D341Med (cell line): ENCODE data around the gene TRMT112.
A peak's percentile ranks its signal among the peaks of the same experiment; 100 is the strongest.

ENCODE experiments used
- DNase-seq: peaks from one replicate; pipeline ENCODE4 v3.0.0; 2012; ENCODE audit warnings: low spot score

Gene TRMT112

DNA sequence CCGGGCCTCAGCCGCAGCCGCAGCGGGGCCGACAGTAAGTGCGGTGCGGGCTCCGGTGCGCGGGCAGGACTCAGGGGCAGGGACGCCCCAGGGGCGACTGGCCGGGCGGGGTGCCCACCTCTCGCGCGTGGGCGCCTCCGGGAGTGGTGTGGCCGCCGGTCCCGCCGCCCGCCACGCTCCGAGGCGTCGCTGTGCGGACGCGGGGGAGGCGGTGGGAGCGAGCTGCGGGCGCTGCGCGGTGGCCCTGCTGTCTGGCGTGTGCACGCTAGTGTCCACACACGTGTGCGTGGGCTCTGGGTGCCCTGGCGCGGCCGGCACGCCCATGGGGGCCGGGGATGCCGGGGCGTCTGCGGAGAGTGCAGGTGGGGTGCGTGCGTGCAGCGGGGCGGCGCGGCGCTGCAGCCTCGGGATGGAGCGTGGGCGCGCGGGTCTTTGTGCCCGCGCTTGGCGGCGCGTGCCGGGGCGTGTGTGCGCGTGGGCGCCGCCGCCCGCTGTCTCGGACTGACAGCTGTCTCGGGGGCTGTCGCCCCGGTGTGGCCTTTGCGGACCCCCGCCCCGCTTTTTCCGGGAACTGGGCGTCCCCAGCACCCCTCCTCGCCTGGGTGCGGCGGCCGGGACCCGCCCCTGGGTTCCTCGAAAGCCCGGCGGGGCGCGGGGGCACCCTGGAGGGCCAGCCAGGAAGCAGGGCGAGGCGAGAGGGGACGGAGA is 25.5 kb downstream of the TRMT112 start:
- peak; percentile 65 for DNase-seq

DNA sequence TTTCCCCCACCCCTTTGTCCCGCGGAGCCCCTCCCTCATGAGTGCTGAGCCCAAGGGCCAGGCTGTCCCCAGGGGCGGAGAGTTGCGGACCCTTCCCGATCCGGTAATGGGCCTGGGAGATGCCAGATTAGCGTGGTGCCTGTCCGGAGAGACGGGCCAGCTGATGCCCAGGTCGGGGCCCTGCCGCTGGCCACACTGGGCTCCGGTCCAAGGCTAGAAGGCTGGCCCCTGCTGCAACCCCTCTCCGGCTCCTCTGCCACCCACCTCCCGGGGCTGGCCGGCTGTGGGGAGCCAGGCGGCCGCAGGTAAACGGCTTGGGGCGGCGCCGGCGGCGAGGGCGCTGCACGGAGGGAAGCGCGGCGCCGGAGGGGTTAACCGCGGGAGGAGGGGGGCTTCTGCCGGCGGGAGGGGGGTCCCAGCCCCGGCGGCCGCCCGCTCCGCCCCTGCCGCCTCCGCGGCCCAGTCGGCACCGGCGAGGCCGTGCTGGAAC is 26.1 kb downstream of the TRMT112 start, which contains the start of gene KCNK4:
Gene KCNK4, plus strand, starts transcription at position 41 of the 490 bp plus-strand sequence. CDS start 1,717 bp downstream, outside the sequence.
- DNase-seq = peak; percentile 35

DNA sequence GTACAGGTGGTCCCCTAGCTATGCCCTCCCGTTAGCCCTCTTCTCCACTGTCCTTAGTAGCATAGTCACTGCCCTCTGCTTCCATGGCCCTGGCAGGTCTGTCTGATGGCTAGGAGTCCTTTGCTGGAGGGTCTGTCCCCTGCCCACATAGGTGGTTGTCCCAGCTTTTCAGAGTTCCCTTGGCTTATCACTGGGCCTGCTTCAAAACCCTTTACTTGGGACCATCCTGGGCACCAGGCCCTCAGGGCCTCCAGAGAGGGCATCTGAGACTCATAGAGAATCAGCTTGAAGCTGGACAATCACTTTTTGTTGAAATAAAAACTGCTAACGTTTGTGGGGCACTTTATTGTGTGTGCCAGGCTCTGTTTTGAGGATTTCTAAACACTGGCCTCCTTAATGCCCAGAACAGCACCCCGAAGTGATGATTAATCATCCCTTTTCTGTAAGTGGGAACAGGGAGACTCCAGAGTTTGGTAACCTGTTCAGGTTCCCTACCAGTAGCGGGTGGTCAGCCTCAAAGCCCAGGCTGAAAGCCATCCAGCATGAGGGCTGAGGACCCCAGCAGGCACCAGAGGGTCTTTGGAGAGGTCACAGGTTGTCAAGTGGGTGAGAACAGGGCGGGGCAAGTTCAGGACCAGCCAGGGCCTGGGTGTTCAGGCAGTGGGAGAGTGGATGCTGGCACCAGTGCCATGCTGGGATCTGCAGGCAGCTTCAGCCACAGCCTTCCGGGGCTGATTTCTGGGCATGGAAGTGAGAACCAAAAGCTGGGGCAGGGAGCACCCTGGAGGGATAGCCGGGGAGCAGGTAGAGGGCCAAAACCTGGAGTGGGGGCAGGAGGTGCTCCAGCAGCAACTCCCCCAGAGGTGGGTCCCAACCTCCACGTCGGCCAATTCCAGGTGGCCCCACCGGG is 26.8 kb downstream of the TRMT112 start:
- DNase-seq = no peak

DNA sequence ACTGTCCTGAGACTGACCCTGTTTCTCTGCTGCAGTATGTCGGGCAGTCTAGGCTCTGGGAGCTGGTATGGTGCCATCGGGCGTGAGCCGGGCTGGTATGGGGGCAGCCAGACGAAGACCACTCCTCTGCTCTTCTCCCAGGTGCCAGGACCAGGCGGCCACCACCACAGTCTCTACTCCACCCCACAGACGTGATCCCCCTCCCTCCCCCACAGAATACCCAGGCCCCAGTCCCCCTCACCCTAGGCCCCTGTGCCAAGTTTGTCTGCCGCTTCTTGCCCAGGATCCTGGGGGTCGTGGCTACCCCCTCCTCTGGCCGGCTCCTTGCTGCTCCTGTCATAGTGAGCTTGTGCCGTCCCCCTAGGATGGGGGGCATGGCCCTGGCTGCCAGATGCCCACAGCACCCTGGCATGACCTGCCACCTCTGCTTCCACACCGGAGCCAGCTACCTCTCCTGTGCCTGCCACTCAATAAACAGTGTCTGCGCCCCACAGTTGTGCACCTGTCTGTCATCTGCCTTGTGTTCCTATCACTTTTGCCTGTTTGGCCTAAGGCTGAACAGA is 28.3 kb downstream of the TRMT112 start:
- no peak for DNase-seq

DNA sequence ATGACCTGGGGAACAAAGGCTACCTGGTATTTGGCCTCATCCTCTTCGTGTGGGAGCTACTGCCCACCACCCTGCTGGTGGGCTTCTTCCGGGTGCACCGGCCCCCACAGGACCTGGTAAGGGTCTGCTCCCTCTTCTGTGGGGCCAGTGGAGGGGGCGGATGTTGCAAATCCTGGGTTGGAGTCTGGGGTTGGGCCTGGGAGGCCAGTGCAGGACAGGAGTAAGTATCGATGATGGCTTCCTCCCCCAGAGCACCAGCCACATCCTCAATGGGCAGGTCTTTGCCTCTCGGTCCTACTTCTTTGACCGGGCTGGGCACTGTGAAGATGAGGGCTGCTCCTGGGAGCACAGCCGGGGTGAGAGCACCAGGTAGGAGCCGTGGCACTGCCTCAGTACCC is 29.0 kb downstream of the TRMT112 start:
- no peak for DNase-seq

DNA sequence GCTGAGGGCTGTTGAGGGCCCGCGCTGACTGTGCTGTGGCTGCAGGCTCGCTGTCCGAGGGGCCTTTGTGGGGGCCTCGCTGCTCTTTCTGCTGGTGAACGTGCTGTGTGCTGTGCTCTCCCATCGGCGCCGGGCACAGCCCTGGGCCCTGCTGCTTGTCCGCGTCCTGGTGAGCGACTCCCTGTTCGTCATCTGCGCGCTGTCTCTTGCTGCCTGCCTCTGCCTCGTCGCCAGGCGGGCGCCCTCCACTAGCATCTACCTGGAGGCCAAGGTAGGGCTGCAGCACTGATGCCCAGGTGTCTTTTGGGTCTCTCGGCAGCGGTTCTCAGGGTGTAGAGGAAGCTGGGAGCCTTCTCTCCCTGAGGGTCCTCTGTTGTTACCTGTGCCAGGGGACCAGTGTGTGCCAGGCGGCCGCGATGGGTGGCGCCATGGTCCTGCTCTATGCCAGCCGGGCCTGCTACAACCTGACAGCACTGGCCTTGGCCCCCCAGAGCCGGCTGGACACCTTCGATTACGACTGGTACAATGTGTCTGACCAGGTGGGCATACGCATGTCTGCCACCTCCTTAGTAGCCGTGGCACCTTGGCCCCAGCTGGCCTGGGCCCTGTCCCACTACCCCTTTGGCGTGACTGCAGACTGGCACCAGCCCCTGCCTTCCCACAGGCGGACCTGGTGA is 29.5 kb downstream of the TRMT112 start:
- no peak for DNase-seq

DNA sequence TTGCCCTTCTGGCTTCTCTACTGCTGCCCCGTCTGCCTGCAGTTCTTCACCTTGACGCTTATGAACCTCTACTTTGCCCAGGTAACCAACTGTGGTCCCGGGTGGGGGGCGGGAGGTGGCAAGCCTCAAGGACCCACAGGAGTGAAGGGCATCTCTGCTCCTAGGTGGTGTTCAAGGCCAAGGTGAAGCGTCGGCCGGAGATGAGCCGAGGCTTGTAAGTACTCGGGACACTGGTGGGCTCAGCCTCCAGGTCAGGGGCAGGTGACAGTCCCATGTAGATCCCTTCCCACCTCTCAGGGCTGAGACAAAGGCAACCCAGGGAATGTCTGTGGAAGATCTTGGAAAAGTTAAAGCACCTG is 30.6 kb downstream of the TRMT112 start:
- DNase-seq = no peak

DNA sequence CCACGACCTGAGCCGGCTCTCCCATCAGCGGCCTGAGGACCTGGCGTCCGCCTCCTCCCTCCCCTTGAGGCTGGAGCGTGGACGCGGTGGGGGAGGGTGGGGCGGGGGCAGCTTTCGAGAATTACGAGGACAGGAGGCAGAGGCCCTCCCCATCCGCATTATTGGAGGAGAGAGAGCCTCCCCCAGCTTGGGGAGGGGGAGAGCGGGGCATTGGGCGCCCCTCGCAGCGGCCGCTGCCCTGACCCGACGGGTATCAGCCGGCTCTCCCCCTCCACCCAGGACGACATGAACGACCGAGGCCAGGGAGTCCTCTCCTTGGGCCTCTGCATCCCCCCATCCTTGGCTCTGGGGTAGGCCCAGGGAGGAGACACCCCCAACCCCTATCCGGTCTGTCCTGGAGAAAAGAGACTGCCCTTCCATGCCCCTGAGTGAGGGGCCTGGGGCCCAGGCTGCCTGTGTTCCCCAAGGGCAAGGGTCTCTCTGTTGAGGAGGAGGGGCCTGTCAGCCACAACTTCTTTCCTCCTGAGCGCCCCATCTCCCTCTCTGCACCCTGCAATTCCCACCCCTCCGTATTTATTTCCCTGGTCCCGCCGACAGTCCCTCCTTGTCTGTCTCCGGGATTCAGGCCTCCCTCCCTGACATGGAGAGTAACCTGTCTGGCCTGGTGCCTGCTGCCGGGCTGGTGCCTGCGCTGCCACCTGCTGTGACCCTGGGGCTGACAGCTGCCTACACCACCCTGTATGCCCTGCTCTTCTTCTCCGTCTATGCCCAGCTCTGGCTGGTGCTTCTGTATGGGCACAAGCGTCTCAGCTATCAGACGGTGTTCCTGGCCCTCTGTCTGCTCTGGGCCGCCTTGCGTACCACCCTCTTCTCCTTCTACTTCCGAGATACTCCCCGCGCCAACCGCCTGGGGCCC is 31.2 kb downstream of the TRMT112 start:
- peak; percentile 74 for DNase-seq

DNA sequence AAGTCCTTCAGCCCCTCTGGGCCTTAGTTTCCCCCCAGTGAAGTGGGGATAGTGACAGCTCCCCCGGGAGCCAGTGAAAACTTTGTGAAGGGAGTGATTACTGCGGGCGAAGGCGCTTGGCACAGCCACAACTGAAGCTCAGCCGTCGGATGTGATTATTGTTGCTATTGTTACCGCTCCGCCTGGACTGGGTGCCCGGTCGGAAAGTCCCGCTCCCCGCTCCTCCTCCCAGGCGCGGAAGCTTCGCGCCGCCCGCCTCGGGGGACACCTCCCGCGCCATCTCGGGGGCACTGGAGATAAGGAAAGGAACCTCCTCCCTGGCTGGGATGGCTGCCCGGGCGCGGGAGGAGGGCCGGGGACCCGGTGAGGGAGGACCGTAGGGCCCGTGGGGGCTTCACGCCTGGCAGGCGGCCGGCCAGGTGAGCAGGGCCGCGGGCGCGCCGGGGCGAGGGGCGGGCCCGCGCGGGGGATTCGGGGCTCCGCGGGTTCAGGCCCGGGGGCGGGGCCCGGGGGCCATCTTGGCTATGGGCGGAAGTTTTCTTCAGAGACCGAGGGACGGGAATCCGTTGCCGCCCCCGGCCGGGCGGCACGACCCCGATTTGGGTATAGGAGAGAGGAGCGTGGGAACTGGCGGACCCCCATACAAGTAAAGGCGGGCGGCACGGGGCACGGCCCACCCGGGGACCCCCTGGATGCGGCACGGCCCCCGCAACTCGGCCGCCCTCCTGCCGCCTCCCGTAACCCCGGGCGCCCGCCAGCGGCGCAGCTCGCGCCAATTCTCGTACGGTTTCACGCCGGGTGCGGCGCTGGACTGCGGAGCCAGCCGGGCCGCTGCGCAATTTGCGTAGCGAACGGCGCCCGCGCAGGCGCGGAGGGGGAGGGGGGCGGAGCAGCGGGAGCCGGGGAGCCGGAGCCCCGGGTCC is 32.1 kb downstream of the TRMT112 start, which contains the start of gene GPR137:
Gene GPR137, plus strand, starts transcription at position 887 of the 923 bp plus-strand sequence. CDS start 677 bp downstream, outside the sequence.
- peak; percentile 95 for DNase-seq

DNA sequence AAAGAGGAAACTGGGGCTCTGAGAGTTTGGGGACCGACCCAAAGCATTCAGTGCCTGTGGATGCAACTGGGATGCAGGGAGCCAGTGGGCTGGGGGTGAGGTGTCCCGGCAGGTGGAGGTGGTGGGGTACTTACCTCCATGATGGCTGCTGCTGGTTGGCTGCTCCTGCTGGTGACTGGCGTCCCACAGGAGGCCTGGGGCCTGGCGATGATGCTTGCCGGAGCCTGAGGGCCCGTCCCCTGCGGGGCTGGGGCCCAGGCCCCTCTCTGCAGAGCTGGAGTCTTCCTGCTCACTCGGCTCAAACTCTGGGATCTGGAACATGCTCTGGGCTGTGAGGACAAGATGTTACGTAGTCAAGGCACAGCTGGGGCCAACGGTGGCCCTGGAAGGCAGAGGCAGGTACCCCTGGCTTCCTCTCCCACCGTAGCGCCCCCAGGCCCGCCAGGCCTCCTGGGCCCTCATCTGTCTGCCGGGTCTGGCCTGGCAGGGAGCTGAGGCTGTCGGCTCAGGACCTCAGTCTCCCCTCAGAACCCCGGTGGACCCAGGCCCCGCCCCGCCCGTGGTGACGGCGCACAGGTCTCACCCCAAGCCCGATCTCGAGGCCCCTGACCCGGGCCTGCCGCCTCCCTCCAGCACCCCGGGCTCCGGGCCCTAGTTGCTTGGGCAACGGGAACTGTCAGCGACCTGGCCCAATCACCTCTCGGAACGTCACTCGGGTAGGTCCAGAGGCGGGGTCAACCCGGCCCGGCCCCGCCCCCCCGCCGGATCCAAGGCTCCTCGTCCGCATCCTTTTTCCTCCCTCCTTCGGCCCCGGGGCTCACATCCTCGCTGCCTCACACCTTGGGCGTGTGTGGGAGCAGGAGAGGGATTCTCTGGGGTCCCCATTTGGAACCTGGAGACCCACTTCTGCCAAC is 33.1 kb downstream of the TRMT112 start, which contains the start of gene BAD:
Gene BAD, minus strand, starts transcription at position 618 of the 914 bp plus-strand sequence. Its CDS starts 297 bp downstream, at position 321.
- DNase-seq = peak; percentile 98

DNA sequence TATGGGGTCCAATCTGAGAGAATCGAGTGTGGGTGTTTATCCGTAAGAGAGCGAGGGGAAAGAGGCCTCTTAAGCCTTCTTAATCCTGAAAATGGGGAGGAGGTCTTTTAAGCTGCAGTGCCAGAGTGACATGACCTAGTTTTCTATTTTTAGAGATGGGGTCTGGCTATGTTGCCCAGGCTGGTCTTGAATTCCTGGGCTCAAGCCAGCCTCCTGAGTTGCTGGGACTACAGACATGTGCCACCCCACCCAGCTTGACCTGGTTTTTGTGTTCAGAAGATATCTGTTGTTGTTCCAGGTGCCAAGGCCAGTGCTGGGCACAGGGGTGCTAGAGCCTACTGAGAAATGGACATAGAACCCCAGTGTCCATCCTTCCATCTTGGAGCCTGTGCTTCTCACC is 34.3 kb downstream of the TRMT112 start:
- no peak for DNase-seq

DNA sequence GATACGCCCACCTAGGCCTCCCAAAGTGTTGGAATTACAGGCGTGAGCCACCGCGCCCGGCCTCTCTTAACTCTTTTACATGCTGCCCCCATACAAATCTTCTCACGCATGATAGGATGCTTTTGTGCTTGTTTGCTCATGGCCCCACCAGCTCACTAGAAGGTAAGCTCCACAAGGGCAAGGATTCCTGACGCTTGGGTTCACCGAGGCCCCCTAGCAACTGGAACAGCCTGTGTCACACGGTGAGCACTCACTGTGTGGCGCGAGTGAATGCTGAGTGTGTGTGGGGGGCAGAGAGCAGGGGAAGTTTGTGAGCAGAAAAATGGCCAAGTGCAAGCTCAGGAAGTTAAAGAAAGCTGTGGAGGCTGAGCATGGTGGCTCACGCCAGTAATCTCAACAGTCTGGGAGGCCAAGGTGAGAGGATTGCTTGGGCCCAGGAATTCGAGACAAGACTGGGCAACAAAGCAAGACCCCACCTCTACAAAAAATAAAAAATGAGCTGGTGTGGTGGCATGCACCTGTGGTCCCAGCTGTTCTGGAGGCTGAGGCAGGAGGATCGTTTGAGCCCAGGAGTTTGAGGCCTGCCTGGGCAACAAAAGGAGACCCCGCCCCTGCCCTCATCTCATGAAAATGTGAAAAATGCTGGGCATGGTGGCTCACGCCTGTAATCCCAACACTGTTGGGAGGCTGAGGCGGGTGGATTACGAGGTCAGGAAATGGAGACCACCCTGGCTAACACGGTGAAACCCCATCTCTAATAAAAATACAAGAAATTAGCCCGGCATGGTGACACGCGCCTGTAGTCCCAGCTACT is 35.2 kb downstream of the TRMT112 start:
- no peak for DNase-seq

DNA sequence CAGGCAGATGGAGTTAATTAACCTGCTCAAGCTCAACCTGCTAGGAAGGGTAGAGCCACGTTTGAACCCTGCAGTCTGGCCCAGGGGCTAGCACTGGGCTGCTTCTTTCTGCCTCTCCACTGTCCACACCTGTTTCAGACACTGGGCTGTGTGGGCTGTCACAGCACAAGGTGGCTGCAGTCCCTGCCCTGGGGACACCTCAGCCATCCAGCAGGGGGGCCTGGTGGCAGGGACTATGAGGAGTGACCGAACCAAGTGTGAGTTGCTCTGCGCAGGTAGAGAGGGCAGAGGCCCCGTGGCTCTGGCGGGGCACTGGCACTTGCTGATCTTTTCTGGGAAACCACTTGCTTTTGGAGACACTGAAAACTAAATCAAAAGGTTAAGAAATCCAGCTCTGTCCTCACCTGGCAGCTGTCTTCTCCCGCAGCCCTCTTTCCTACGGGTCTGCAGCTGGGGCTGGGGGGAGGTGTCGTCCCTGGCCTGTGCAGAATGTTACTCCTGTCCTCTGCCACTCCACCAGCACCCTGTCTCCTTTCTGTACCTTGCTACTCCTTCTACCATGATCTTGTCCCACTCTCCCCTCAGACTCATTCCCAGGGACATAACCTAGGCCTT is 38.7 kb downstream of the TRMT112 start:
- DNase-seq = no peak

DNA sequence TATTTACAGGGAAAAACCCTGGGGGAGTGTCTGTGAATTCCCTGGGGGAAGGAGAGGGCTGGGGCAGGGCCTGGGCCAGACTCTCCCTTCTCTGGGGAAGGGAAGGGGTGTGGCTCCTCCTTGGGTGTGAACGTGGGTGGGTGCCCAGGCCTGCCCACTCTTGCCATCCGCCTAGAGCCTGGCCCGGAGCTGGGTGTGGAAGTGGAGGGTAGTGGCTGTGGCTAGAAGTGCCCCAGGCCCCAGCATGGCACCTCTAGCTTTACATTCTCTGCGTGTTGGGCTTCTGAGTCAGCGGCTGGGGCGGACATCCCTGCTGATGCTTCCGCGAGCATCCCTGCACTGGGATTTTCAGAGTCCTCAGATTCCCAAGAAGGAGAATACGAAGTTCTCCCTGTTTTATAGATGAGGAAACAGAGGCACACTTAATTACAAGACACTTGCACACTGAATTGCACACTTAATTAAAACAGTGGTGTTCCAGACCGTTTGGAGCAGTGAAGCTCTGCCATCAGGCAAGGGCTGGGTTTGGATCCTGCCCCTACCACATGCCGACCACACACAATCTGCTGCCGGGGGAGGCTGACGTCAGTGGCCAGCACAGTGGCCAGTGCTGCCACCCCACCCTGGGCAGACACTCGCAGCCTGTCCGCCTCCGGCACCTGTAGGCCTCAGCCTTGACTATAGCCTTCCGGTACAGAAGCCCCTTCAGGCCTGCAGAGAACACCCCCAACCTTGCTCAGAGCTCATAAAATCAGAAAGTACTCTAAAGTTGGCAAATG is 40.5 kb downstream of the TRMT112 start:
- no peak for DNase-seq

DNA sequence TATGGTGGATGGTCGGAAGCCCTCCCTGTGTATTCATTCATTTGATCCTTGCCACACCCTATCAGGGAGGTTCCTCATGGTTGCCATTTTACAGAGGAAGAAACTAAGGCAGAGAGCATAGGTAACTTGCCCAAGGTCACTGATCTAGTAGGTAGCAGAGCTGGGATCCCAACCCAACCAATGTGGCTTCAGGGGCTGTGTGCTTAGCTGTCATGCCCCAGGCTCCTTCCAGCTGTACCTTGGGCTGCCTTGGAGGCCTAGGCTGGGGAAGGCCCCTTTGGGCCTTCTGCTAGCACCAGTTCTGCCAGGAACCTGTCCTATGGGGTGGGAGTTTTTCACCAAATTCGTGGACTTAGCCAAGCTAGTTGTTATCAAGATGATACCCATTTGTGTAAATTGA is 41.5 kb downstream of the TRMT112 start:
- DNase-seq = no peak

DNA sequence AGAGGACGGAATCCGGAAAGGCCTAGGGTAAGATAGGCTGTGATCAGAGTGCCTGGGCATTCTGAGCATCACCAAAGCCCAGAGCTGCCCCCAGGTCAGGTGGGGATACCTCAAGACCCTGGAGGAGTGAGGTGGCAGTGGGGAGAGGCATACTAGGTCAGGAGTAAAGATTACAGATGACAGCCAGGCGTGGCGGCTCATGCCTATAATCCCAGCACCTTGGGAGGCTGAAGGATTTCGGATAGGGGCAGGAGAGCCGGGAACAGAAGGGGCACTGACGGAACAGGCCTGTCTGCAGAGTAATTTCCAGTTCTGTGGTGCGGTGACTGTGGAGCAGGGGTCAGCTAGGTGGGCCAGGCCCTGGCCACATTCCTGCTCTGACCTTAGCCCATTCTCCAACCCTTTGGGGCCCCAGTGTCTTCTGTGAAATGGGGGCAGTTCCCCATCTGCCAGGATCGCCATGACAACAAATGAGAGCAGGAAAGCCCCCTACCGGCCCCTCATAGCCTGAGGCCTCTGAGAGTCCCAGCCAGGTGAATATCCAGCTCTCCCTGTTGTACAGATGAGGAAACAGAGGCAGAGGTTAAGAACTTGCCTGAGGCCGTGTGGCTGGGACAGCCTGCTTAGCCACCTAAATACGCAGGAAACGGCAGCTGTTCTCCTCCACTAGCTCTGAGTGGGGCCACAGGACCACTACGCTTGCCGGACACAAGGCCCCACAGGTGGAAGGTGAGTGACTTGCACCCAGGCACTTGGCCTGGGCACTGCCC is 42.1 kb downstream of the TRMT112 start:
- DNase-seq = no peak
